GM06990 (cell line): ENCODE measurements around the gene NECTIN4.

Source experiments
- DNase-seq: peaks from one replicate; pipeline ENCODE4 v3.0.0-alpha.2; 2011; ENCODE audit not compliant: insufficient read length; ENCODE audit errors: extremely low read depth
- H3K27me3 ChIP-seq: replicated peaks from 2 replicates; pipeline ENCODE4 v1.6.0; 2011; ENCODE audit warnings: low read length; ENCODE audit not compliant: control insufficient read depth, insufficient read depth
- H3K36me3 ChIP-seq: 2 replicates; pipeline ENCODE4 v1.5.1; 2011; ENCODE audit warnings: low read length; ENCODE audit not compliant: control insufficient read depth, insufficient read depth
- H3K4me3 ChIP-seq: replicated peaks from 2 replicates; pipeline ENCODE4 v1.5.1; 2011; ENCODE audit warnings: low read depth, mild to moderate bottlenecking, control low read depth, low read length
- CTCF ChIP-seq: IDR thresholded peaks from 2 replicates; pipeline ENCODE4 v1.5.1; 2011; ENCODE audit warnings: low read length, control low read depth, mild to moderate bottlenecking, inconsistent platforms; ENCODE audit not compliant: insufficient read depth, poor library complexity, severe bottlenecking

The NECTIN4 gene

GRCh38 chr1:161079436-161080110 is 9.8 kb downstream of the NECTIN4 start:
- H3K36me3 ChIP-seq: no peaks in the 10 kb centered on the region
- peak; percentile 36 for TF ChIP-seq CTCF
- H3K27me3 ChIP-seq: no peaks in the 10 kb centered on the region
- DNase-seq: no peak
- H3K4me3 ChIP-seq: no peak overlapping the region

GRCh38 chr1:161077426-161077825 is 11.9 kb downstream of the NECTIN4 start:
- no peak for TF ChIP-seq CTCF

GRCh38 chr1:161076410-161076809 is 12.9 kb downstream of the NECTIN4 start:
- TF ChIP-seq CTCF: no peak
- H3K36me3 ChIP-seq: no peaks in the 10 kb centered on the region
- H3K27me3 ChIP-seq: no peaks in the 10 kb centered on the region
- no peak overlapping the region for H3K4me3 ChIP-seq
- no peak for DNase-seq

More at GRCh38 chr1:161077426-161077825, 11.9 kb downstream of the NECTIN4 start:
- Histone ChIP-seq H3K4me3 (no peak overlapping the region), H3K36me3 (no peaks in the 10 kb centered on the region), H3K27me3 (no peaks in the 10 kb centered on the region)
- DNase-seq: no peak

GRCh38 chr1:161074676-161075368 is 14.5 kb downstream of the NECTIN4 start:
- Histone ChIP-seq H3K36me3 (no peaks in the 10 kb centered on the region), H3K4me3 (peak overlapping the region; percentile 37), H3K27me3 (no peaks in the 10 kb centered on the region)
- no peak for DNase-seq
- no peak for TF ChIP-seq CTCF

- no peaks in the 10 kb centered on the region for H3K27me3 ChIP-seq
These were observed 15.8 kb downstream of the NECTIN4 start for GRCh38 chr1:161073474-161074121.

More at GRCh38 chr1:161073474-161074121, 15.8 kb downstream of the NECTIN4 start:
- TF ChIP-seq CTCF: no peak
- Histone ChIP-seq H3K36me3 (no peaks in the 10 kb centered on the region), H3K4me3 (peak overlapping the region; percentile 37)
- no peak for DNase-seq
